Measurements from ENCODE around the gene GALK2.

- TF ChIP-seq GLIS3 (CRISPR knock-in tag; IDR thresholded peaks at IDR 0.05), result no peak
- no peak for TF ChIP-seq POU6F1 (CRISPR knock-in tag; IDR thresholded peaks at IDR 0.05; ENCODE audit: borderline replicate concordance, low read depth)
- no peak for TF ChIP-seq ARNTL (CRISPR knock-in tag; IDR thresholded peaks at IDR 0.05; ENCODE audit: borderline replicate concordance, low read depth)
- TF ChIP-seq SNAI2 (CRISPR knock-in tag; IDR thresholded peaks at IDR 0.05), result no peak
- no peak for TF ChIP-seq PATZ1 (CRISPR knock-in tag; IDR thresholded peaks at IDR 0.05; ENCODE audit: borderline replicate concordance)
- no peak for TF ChIP-seq TOX (CRISPR knock-in tag; IDR thresholded peaks at IDR 0.05; ENCODE audit: borderline replicate concordance)
- TF ChIP-seq BACH2 (CRISPR knock-in tag; IDR thresholded peaks at IDR 0.05; ENCODE audit: borderline replicate concordance), result no peak
- TF ChIP-seq ZFP3 (CRISPR knock-in tag; IDR thresholded peaks at IDR 0.05), result no peak
- TF ChIP-seq PPARA (CRISPR knock-in tag; IDR thresholded peaks at IDR 0.05; ENCODE audit: borderline replicate concordance), result no peak
- no peak for TF ChIP-seq TSHZ2 (CRISPR knock-in tag; IDR thresholded peaks at IDR 0.05)
- TF ChIP-seq CSRNP3 (CRISPR knock-in tag; IDR thresholded peaks at IDR 0.05), result no peak
- TF ChIP-seq OSR1 (CRISPR knock-in tag; IDR thresholded peaks at IDR 0.05), result no peak
These were observed 18.2 kb upstream of the GALK2 start for GRCh38 chr15:49151831-49152230.

Data from SK-N-SH treated with all-trans-retinoic acid at 6 μM for 48 hours (cell line).